WERI-Rb-1 (cell line): ENCODE data around the gene ACSF3.

ENCODE experiments used
- DNase-seq: peaks from one replicate; pipeline ENCODE4 v3.0.0-alpha.2; 2020
- H3K27ac ChIP-seq: fragments of 250-450 bp; sonication (Bioruptor Pico); 2 replicates; pipeline ENCODE4 v1.5.1; 2020; ENCODE audit warnings: mild to moderate bottlenecking, moderate library complexity
- H3K27me3 ChIP-seq: fragments of 250-450 bp; sonication (Bioruptor Pico); 2 replicates; pipeline ENCODE4 v1.5.1; 2021; ENCODE audit warnings: mild to moderate bottlenecking, low read depth, moderate library complexity; ENCODE audit not compliant: insufficient read depth, severe bottlenecking
- H3K36me3 ChIP-seq: fragments of 250-450 bp; sonication (Bioruptor Pico); 2 replicates; pipeline ENCODE4 v1.5.1; 2020; ENCODE audit warnings: mild to moderate bottlenecking, moderate library complexity
- H3K4me3 ChIP-seq: 2 replicates; pipeline ENCODE4 v1.5.1; 2011; ENCODE audit warnings: low read depth, mild to moderate bottlenecking, control low read depth, low read length
- H3K9me3 ChIP-seq: fragments of 250-450 bp; sonication (Bioruptor Pico); 2 replicates; pipeline ENCODE4 v1.5.1; 2021; ENCODE audit warnings: mild to moderate bottlenecking, moderate library complexity; ENCODE audit not compliant: severe bottlenecking
- CTCF ChIP-seq: IDR thresholded peaks from 2 replicates; pipeline ENCODE4 v1.5.1; 2011; ENCODE audit warnings: low read depth, mild to moderate bottlenecking, control low read depth, inconsistent platforms, low read length

ACSF3 gene

GRCh38 chr16:89080196-89080853 lies 13.3 kb upstream of the ACSF3 start:
- no peak overlapping the region for H3K4me3 ChIP-seq
- no peaks in the 10 kb centered on the region for H3K9me3 ChIP-seq
- no peak for DNase-seq
- TF ChIP-seq CTCF, result no peak
- no peaks in the 10 kb centered on the region for H3K27me3 ChIP-seq
- no peak overlapping the region for H3K27ac ChIP-seq
- no peaks in the 10 kb centered on the region for H3K36me3 ChIP-seq

GRCh38 chr16:89081556-89081955 lies 12.1 kb upstream of the ACSF3 start:
- no peaks in the 10 kb centered on the region for H3K9me3 ChIP-seq
- H3K4me3 ChIP-seq, result no peak overlapping the region
- H3K27ac ChIP-seq, result no peak overlapping the region
- no peak for TF ChIP-seq CTCF
- no peaks in the 10 kb centered on the region for H3K27me3 ChIP-seq
- H3K36me3 ChIP-seq, result no peaks in the 10 kb centered on the region
- DNase-seq, result no peak

GRCh38 chr16:89084411-89084810 lies 9.2 kb upstream of the ACSF3 start:
- no peak for DNase-seq
- Histone ChIP-seq H3K27ac (no peak overlapping the region), H3K9me3 (no peaks in the 10 kb centered on the region), H3K27me3 (no peaks in the 10 kb centered on the region), H3K4me3 (no peak overlapping the region), H3K36me3 (no peaks in the 10 kb centered on the region)
- TF ChIP-seq CTCF, result no peak

GRCh38 chr16:89084814-89085612 lies 8.6 kb upstream of the ACSF3 start:
- Histone ChIP-seq H3K27ac (no peak overlapping the region), H3K9me3 (no peaks in the 10 kb centered on the region), H3K36me3 (no peaks in the 10 kb centered on the region), H3K4me3 (no peak overlapping the region), H3K27me3 (no peaks in the 10 kb centered on the region)
- no peak for TF ChIP-seq CTCF
- no peak for DNase-seq

- no peak overlapping the region for H3K27ac ChIP-seq
- no peaks in the 10 kb centered on the region for H3K9me3 ChIP-seq
- no peaks in the 10 kb centered on the region for H3K36me3 ChIP-seq
- DNase-seq, result no peak
- TF ChIP-seq CTCF, result no peak
- no peak overlapping the region for H3K4me3 ChIP-seq
- no peaks in the 10 kb centered on the region for H3K27me3 ChIP-seq
Observed at GRCh38 chr16:89085755-89086154, 7.9 kb upstream of the ACSF3 start.
